ENCODE results near the gene TEKT1. TPM values are rescaled to one million over a fixed set of nuclear protein-coding genes. Genes with fewer than 3 reads are reported as not detected.
A peak's percentile ranks its signal among the peaks of the same experiment; 100 is the strongest.

TEKT1 gene
- total RNA-seq, 1 donor from 2014 or later, result not detected

DNA sequence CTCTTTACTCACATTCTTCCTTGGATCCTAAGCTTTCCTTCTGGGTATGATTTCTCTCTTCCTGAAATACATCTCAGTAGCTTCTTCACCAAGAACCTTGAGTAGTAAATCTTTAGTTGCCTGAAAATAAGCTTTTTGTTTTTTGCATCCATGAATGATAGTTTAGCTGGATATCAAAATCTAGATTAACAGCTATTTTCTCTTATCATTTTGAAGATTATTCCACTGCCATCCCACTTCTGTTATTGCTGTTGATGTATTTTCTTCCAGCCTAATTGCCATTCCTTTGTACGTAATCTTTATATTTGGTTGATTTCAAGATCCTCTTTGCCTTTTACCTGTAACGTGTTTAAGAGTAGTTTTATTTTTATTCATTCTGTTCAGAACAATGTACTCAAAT, 63.1 kb downstream of the TEKT1 start:
- no peak overlapping the region for H3K4me3 ChIP-seq
- intact Hi-C loops (cut with micrococcal nuclease), result no loop called here
- H3K9me3 ChIP-seq (replicated peaks), result peaks cover 75% of the 10 kb centered on the region
- no peak for DNase-seq
- H3K4me1 ChIP-seq, result no peaks in the 10 kb centered on the region
- H3K27ac ChIP-seq (replicated peaks), result no peak overlapping the region
- TF ChIP-seq, protein P1, sequence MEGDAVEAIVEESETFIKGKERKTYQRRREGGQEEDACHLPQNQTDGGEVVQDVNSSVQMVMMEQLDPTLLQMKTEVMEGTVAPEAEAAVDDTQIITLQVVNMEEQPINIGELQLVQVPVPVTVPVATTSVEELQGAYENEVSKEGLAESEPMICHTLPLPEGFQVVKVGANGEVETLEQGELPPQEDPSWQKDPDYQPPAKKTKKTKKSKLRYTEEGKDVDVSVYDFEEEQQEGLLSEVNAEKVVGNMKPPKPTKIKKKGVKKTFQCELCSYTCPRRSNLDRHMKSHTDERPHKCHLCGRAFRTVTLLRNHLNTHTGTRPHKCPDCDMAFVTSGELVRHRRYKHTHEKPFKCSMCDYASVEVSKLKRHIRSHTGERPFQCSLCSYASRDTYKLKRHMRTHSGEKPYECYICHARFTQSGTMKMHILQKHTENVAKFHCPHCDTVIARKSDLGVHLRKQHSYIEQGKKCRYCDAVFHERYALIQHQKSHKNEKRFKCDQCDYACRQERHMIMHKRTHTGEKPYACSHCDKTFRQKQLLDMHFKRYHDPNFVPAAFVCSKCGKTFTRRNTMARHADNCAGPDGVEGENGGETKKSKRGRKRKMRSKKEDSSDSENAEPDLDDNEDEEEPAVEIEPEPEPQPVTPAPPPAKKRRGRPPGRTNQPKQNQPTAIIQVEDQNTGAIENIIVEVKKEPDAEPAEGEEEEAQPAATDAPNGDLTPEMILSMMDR (IDR thresholded peaks at IDR 0.05; ENCODE audit: borderline replicate concordance), result no peak
- H3K36me3 ChIP-seq, result peaks cover 100% of the 10 kb centered on the region
- H3K27me3 ChIP-seq (ENCODE audit: low read depth), result no peaks in the 10 kb centered on the region

GRCh38 chr17:6761779-6762178, 69.8 kb downstream of the TEKT1 start:
- no peak overlapping the region for H3K4me3 ChIP-seq
- H3K27ac ChIP-seq (replicated peaks), result no peak overlapping the region
- H3K4me1 ChIP-seq, result peaks cover 19% of the 10 kb centered on the region
- H3K9me3 ChIP-seq (replicated peaks), result peaks cover 11% of the 10 kb centered on the region
- DNase-seq, result no peak
- H3K27me3 ChIP-seq (ENCODE audit: low read depth), result no peaks in the 10 kb centered on the region
- TF ChIP-seq, protein P1 (IDR thresholded peaks at IDR 0.05; ENCODE audit: borderline replicate concordance), result no peak
- intact Hi-C loops (cut with micrococcal nuclease), result no loop called here
- peaks cover 80% of the 10 kb centered on the region for H3K36me3 ChIP-seq

GRCh38 chr17:6757747-6758146, 73.8 kb downstream of the TEKT1 start:
- H3K4me3 ChIP-seq, result peak overlapping the region; percentile 73
- TF ChIP-seq, protein P1 (IDR thresholded peaks at IDR 0.05; ENCODE audit: borderline replicate concordance), result no peak
- peaks cover 8% of the 10 kb centered on the region for H3K27me3 ChIP-seq (ENCODE audit: low read depth)
- H3K4me1 ChIP-seq, result peaks cover 55% of the 10 kb centered on the region
- H3K27ac ChIP-seq (replicated peaks), result peak overlapping the region; percentile 95
- no peaks in the 10 kb centered on the region for H3K9me3 ChIP-seq (replicated peaks)
- no peak for DNase-seq
- H3K36me3 ChIP-seq, result peaks cover 40% of the 10 kb centered on the region
- intact Hi-C loops (cut with micrococcal nuclease), result no loop called here

- H3K4me3 ChIP-seq, result peak overlapping the region; percentile 73
- intact Hi-C loops (cut with micrococcal nuclease), result no loop called here
- peaks cover 67% of the 10 kb centered on the region for H3K4me1 ChIP-seq
- DNase-seq, result no peak
- no peaks in the 10 kb centered on the region for H3K9me3 ChIP-seq (replicated peaks)
- peaks cover 28% of the 10 kb centered on the region for H3K36me3 ChIP-seq
- H3K27me3 ChIP-seq (ENCODE audit: low read depth), result peaks cover 8% of the 10 kb centered on the region
- TF ChIP-seq, protein P1 (IDR thresholded peaks at IDR 0.05; ENCODE audit: borderline replicate concordance), result no peak
- H3K27ac ChIP-seq (replicated peaks), result peak overlapping the region; percentile 95
Measured at GRCh38 chr17:6756425-6757031, 75.0 kb downstream of the TEKT1 start.

DNA sequence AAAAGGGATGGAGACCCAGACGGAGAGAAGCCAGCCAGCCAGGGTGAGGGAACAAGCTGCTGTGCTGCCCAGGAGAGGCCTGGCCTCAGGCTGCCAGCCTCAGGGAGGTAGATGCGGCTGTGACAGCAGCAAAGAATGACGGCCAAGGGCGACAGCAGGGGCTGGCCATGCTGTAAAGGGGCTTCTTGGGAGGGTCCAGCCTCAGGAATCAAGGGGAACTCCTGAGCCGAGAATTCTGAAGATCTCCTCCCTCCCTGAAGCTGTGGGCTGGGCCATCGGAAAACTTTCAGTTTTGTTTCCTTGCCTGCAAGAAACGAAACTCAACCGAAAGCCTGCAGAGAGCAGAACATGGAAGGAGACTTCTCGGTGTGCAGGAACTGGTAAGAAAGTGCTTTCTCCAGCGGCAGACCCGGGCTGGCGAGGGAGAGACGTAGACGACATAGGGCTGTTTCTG, 75.8 kb downstream of the TEKT1 start, which contains the start of gene XAF1:
XAF1 (plus strand) TSS at position 316 of the 454 bp plus-strand sequence; CDS start at position 349, 33 bp downstream.
- H3K4me3 ChIP-seq, result peak within 1 kb of the TSS; percentile 73
- intact Hi-C loops (cut with micrococcal nuclease), result no loop called here
- peaks cover 8% of the 10 kb centered on the region for H3K27me3 ChIP-seq (ENCODE audit: low read depth)
- TF ChIP-seq, protein P1 (IDR thresholded peaks at IDR 0.05; ENCODE audit: borderline replicate concordance), result no peak
- no peaks in the 10 kb centered on the region for H3K9me3 ChIP-seq (replicated peaks)
- H3K36me3 ChIP-seq, result peaks cover 20% of the 10 kb centered on the region
- H3K4me1 ChIP-seq, result peaks cover 69% of the 10 kb centered on the region
- peak; percentile 26 for DNase-seq
- peak within 1 kb of the TSS; percentile 95 for H3K27ac ChIP-seq (replicated peaks)

Data from left ventricle myocardium inferior (tissue), 1 donor.